Measurements from ENCODE around the gene SEC24D. TPM values are rescaled to one million over a fixed set of nuclear protein-coding genes. Genes with fewer than 3 reads are reported as not detected.

The SEC24D gene
- total RNA-seq, 1 experiment from 2014 or later, result 63.1 TPM

- H3K9me3 Mint-ChIP-seq, result no peaks in the 10 kb centered on the region
- POLR2A ChIA-PET, result no interaction called here
- no peak for ATAC-seq
- peaks cover 20% of the 10 kb centered on the region for H3K4me1 Mint-ChIP-seq
- 0 out of 2 replicates have a peak overlapping the region, but pooled peaks have one; percentile 18 for H3K27ac Mint-ChIP-seq
- no peak for TF ChIP-seq MAX (CRISPR knock-in tag; IDR thresholded peaks at IDR 0.05)
- TF ChIP-seq NR1H2 (CRISPR knock-in tag; IDR thresholded peaks at IDR 0.05), result no peak
- TF ChIP-seq ATF2 (CRISPR knock-in tag; IDR thresholded peaks at IDR 0.05; ENCODE audit: borderline replicate concordance, low read depth), result no peak
- TF ChIP-seq ELF4 (CRISPR knock-in tag; IDR thresholded peaks at IDR 0.05; ENCODE audit: low read depth), result no peak
- TF ChIP-seq AFF4 (CRISPR knock-in tag; IDR thresholded peaks at IDR 0.05; ENCODE audit: borderline replicate concordance), result no peak
- no peak for TF ChIP-seq ZNF138 (CRISPR knock-in tag; conservative IDR thresholded peaks at IDR 0.05)
- no peak for TF ChIP-seq USF2 (CRISPR knock-in tag; IDR thresholded peaks at IDR 0.05)
- no peak for TF ChIP-seq ZNF396 (CRISPR knock-in tag; IDR thresholded peaks at IDR 0.05; ENCODE audit: borderline replicate concordance)
- DNase-seq (ENCODE audit: low spot score), result no peak
- H3K36me3 Mint-ChIP-seq, result peaks cover 22% of the 10 kb centered on the region
- CTCF ChIA-PET, result no interaction called here
- H3K27me3 Mint-ChIP-seq (ENCODE audit: low read depth), result no peaks in the 10 kb centered on the region
- H3K4me3 Mint-ChIP-seq, result no peak overlapping the region
These were observed 82.2 kb downstream of the SEC24D start for GRCh38 chr4:118753685-118754084.

- ChIA-PET CTCF (no interaction called here), POLR2A (no interaction called here)
- DNase-seq (ENCODE audit: low spot score) (no peak), ATAC-seq (no peak)
- peaks cover 22% of the 10 kb centered on the region for H3K36me3 Mint-ChIP-seq
- no peak overlapping the region for H3K4me3 Mint-ChIP-seq
- H3K4me1 Mint-ChIP-seq, result peaks cover 20% of the 10 kb centered on the region
- no peaks in the 10 kb centered on the region for H3K9me3 Mint-ChIP-seq
- H3K27me3 Mint-ChIP-seq (ENCODE audit: low read depth), result no peaks in the 10 kb centered on the region
- H3K27ac Mint-ChIP-seq, result no peak overlapping the region
- no peak for TF ChIP-seq PRRX2 (CRISPR knock-in tag; IDR thresholded peaks at IDR 0.05)
- TF ChIP-seq FOXP4 (CRISPR knock-in tag; IDR thresholded peaks at IDR 0.05), result no peak
- TF ChIP-seq TP53 (CRISPR knock-in tag; IDR thresholded peaks at IDR 0.05), result no peak
- TF ChIP-seq SMAD3 (CRISPR knock-in tag; IDR thresholded peaks at IDR 0.05; ENCODE audit: borderline replicate concordance), result no peak
- no peak for TF ChIP-seq ESRRA (CRISPR knock-in tag; IDR thresholded peaks at IDR 0.05; ENCODE audit: borderline replicate concordance)
- no peak for TF ChIP-seq MXD4 (CRISPR knock-in tag; IDR thresholded peaks at IDR 0.05; ENCODE audit: borderline replicate concordance)
- TF ChIP-seq CREB1 (CRISPR knock-in tag; IDR thresholded peaks at IDR 0.05), result no peak
- TF ChIP-seq ATF2 (CRISPR knock-in tag; IDR thresholded peaks at IDR 0.05; ENCODE audit: borderline replicate concordance, low read depth), result no peak
- TF ChIP-seq HMGXB4 (CRISPR knock-in tag; IDR thresholded peaks at IDR 0.05), result no peak
- no peak for TF ChIP-seq TCF7 (CRISPR knock-in tag; IDR thresholded peaks at IDR 0.05; ENCODE audit: low read depth)
- TF ChIP-seq TEAD4 (CRISPR knock-in tag; IDR thresholded peaks at IDR 0.05), result no peak
- no peak for TF ChIP-seq ARID4B (CRISPR knock-in tag; IDR thresholded peaks at IDR 0.05; ENCODE audit: borderline replicate concordance)
These were observed 82.8 kb downstream of the SEC24D start for GRCh38 chr4:118753096-118753495.
